GM12891 (cell line): ENCODE measurements around the gene ARMC9.

ENCODE experiments used
- DNase-seq: peaks from one replicate; pipeline ENCODE4 v3.0.0; 2011; ENCODE audit warnings: low spot score; ENCODE audit not compliant: insufficient read length
- FAIRE-seq: peaks from 2 replicates; lab custom pipeline; 2011; peaks lifted over from hg19 to GRCh38; lab: Jason Lieb, UNC
- PAX5 ChIP-seq: IDR thresholded peaks from 2 replicates; pipeline ENCODE4 v1.6.1; 2011; ENCODE audit warnings: low read length, moderate library complexity, mild to moderate bottlenecking; ENCODE audit not compliant: insufficient read depth, severe bottlenecking
- POLR2A ChIP-seq: IDR thresholded peaks from 2 replicates; pipeline ENCODE4 v1.6.1; 2011; ENCODE audit warnings: low read depth, low read length, control low read depth
- POLR2AphosphoS5 ChIP-seq: IDR thresholded peaks from 2 replicates; pipeline ENCODE4 v1.6.1; 2011; ENCODE audit warnings: low read depth, low read length, control low read depth
- POU2F2 ChIP-seq: IDR thresholded peaks from 2 replicates; pipeline ENCODE4 v1.6.1; 2011; ENCODE audit warnings: low read depth, mild to moderate bottlenecking, control low read depth, low read length, moderate library complexity
- SPI1 ChIP-seq: IDR thresholded peaks from 2 replicates; pipeline ENCODE4 v1.6.1; 2011; ENCODE audit warnings: low read depth, low read length, control low read depth
- TAF1 ChIP-seq: IDR thresholded peaks from 2 replicates; pipeline ENCODE4 v1.6.1; 2011; ENCODE audit warnings: low read depth, low read length, control low read depth

ARMC9 gene

GRCh38 chr2:231182513-231182899 is 15.9 kb upstream of the ARMC9 start:
- DNase-seq, result no peak
- peak; percentile 48 for FAIRE-seq
- TF ChIP-seq TAF1 (no peak), PAX5 (no peak), SPI1 (no peak), POLR2A (no peak), POLR2AphosphoS5 (no peak), POU2F2 (no peak)

- FAIRE-seq (no peak), DNase-seq (no peak)
- TF ChIP-seq PAX5 (no peak), POLR2A (no peak), POLR2AphosphoS5 (no peak), SPI1 (no peak), TAF1 (no peak), POU2F2 (no peak)
Measured at GRCh38 chr2:231183851-231184250, 14.6 kb upstream of the ARMC9 start.

GRCh38 chr2:231184319-231184718 is 14.1 kb upstream of the ARMC9 start:
- DNase-seq, result no peak
- TF ChIP-seq PAX5 (no peak), POLR2A (no peak), POU2F2 (no peak), TAF1 (no peak), SPI1 (no peak)
- no peak for FAIRE-seq

- DNase-seq (no peak), FAIRE-seq (no peak)
- no peak for TF ChIP-seq SPI1
- no peak for TF ChIP-seq TAF1
- TF ChIP-seq PAX5, result no peak
- no peak for TF ChIP-seq POLR2A
- TF ChIP-seq POU2F2, result no peak
- TF ChIP-seq POLR2AphosphoS5, result no peak
Measured at GRCh38 chr2:231185050-231185725, 13.2 kb upstream of the ARMC9 start.

GRCh38 chr2:231185886-231186285 is 12.5 kb upstream of the ARMC9 start:
- DNase-seq (no peak), FAIRE-seq (no peak)
- no peak for TF ChIP-seq PAX5
- no peak for TF ChIP-seq TAF1
- no peak for TF ChIP-seq POLR2AphosphoS5
- TF ChIP-seq SPI1, result no peak
- no peak for TF ChIP-seq POU2F2
- no peak for TF ChIP-seq POLR2A

GRCh38 chr2:231186325-231186724 is 12.1 kb upstream of the ARMC9 start:
- DNase-seq (no peak), FAIRE-seq (no peak)
- TF ChIP-seq TAF1, result no peak
- TF ChIP-seq POLR2A, result no peak
- no peak for TF ChIP-seq POLR2AphosphoS5
- no peak for TF ChIP-seq PAX5

GRCh38 chr2:231187736-231188505 is 10.5 kb upstream of the ARMC9 start:
- FAIRE-seq, result no peak
- no peak for TF ChIP-seq POU2F2
- TF ChIP-seq POLR2AphosphoS5, result no peak
- TF ChIP-seq SPI1, result no peak
- no peak for DNase-seq

GRCh38 chr2:231188506-231189170 is 9.8 kb upstream of the ARMC9 start:
- DNase-seq (no peak), FAIRE-seq (no peak)
- TF ChIP-seq POLR2AphosphoS5 (no peak), SPI1 (no peak), PAX5 (no peak), POLR2A (no peak), TAF1 (no peak), POU2F2 (no peak)

GRCh38 chr2:231189171-231189530 is 9.3 kb upstream of the ARMC9 start:
- TF ChIP-seq TAF1, result no peak
- TF ChIP-seq SPI1, result no peak
- TF ChIP-seq POU2F2, result no peak
- no peak for TF ChIP-seq POLR2A
- no peak for TF ChIP-seq PAX5
- no peak for TF ChIP-seq POLR2AphosphoS5
- no peak for FAIRE-seq
- DNase-seq, result no peak
